SU-DHL-6 (cell line): ENCODE results near the gene COQ9.

ENCODE experiments used
- EZH2phosphoT487 ChIP-seq: fragments of 200-600 bp; sonication (generic), shearing (Covaris generic); conservative IDR thresholded peaks from 2 replicates; pipeline ENCODE4 v1.6.1; 2018; ENCODE audit warnings: mild to moderate bottlenecking, antibody characterized with exemption, low read length, moderate library complexity, mixed read lengths
- TF ChIP-seq, protein P1 (sequence below): fragments of 200-600 bp; sonication (generic); IDR thresholded peaks from one replicate; pipeline ENCODE4 v1.5.1; 2017; ENCODE audit warnings: antibody characterized with exemption, mild to moderate bottlenecking, low read length, moderate library complexity; ENCODE audit not compliant: insufficient read depth, poor library complexity, severe bottlenecking

GRCh38 chr16:57434003-57434402, 13.3 kb upstream of the COQ9 start:
- TF ChIP-seq, protein P1, sequence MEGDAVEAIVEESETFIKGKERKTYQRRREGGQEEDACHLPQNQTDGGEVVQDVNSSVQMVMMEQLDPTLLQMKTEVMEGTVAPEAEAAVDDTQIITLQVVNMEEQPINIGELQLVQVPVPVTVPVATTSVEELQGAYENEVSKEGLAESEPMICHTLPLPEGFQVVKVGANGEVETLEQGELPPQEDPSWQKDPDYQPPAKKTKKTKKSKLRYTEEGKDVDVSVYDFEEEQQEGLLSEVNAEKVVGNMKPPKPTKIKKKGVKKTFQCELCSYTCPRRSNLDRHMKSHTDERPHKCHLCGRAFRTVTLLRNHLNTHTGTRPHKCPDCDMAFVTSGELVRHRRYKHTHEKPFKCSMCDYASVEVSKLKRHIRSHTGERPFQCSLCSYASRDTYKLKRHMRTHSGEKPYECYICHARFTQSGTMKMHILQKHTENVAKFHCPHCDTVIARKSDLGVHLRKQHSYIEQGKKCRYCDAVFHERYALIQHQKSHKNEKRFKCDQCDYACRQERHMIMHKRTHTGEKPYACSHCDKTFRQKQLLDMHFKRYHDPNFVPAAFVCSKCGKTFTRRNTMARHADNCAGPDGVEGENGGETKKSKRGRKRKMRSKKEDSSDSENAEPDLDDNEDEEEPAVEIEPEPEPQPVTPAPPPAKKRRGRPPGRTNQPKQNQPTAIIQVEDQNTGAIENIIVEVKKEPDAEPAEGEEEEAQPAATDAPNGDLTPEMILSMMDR: no peak
- TF ChIP-seq EZH2phosphoT487: no peak
